HG03175 (cell line): Measurements from ENCODE around the gene MAG.

Experiments used
- ATAC-seq: cut with Tn5 transposase; IDR thresholded peaks from one replicate; pipeline ENCODE4 v1.9.1; 2021; ENCODE audit warnings: mild to moderate bottlenecking, moderate library complexity; ENCODE audit not compliant: unreplicated experiment

The MAG gene

GRCh38 chr19:35315883-35316282 lies 23.9 kb downstream of the MAG start:
- ATAC-seq, result no peak

GRCh38 chr19:35316560-35316959 lies 24.6 kb downstream of the MAG start:
- no peak for ATAC-seq

- no peak for ATAC-seq
These were observed 25.6 kb downstream of the MAG start for GRCh38 chr19:35317464-35318043.

GRCh38 chr19:35318679-35319448 lies 26.9 kb downstream of the MAG start:
- ATAC-seq, result no peak

GRCh38 chr19:35320065-35320713 lies 28.2 kb downstream of the MAG start:
- ATAC-seq, result no peak

- no peak for ATAC-seq
These were observed 29.3 kb downstream of the MAG start for GRCh38 chr19:35321291-35321690.

- ATAC-seq, result no peak
These were observed 30.1 kb downstream of the MAG start for GRCh38 chr19:35322014-35322413.

- ATAC-seq, result no peak
These were observed 35.7 kb downstream of the MAG start for GRCh38 chr19:35327642-35328041.

- ATAC-seq, result peak; percentile 38
These were observed 36.9 kb downstream of the MAG start, which contains the start of gene CD22 for GRCh38 chr19:35328851-35329285. Gene CD22 (plus strand): TSS chr19:35329187. CDS start chr19:35332041, 2,854 bp downstream.

GRCh38 chr19:35329323-35329722 lies 37.4 kb downstream of the MAG start:
- ATAC-seq, result peak; percentile 7

- ATAC-seq, result peak; percentile 59
These were observed 38.5 kb downstream of the MAG start for GRCh38 chr19:35330475-35330874.

GRCh38 chr19:35331551-35332214 lies 39.7 kb downstream of the MAG start:
- no peak for ATAC-seq

- no peak for ATAC-seq
These were observed 40.9 kb downstream of the MAG start for GRCh38 chr19:35332817-35333216.

GRCh38 chr19:35334144-35334753 lies 42.3 kb downstream of the MAG start:
- no peak for ATAC-seq

GRCh38 chr19:35336166-35336955 lies 44.4 kb downstream of the MAG start:
- no peak for ATAC-seq

GRCh38 chr19:35337097-35337983 lies 45.4 kb downstream of the MAG start:
- ATAC-seq, result no peak

- no peak for ATAC-seq
These were observed 46.0 kb downstream of the MAG start for GRCh38 chr19:35337984-35338296.

- no peak for ATAC-seq
These were observed 48.5 kb downstream of the MAG start for GRCh38 chr19:35340431-35340830.

- no peak for ATAC-seq
These were observed 49.0 kb downstream of the MAG start for GRCh38 chr19:35341006-35341405.
